Liver (tissue), 9 donors: ENCODE measurements around the gene TNFSF4. TPM values are rescaled to one million over a fixed set of nuclear protein-coding genes. Genes with fewer than 3 reads are reported as not detected.

ENCODE experiments used
- DNase-seq: peaks from one replicate; pipeline ENCODE4 v3.0.0-alpha.2; 2017; ENCODE audit warnings: low spot score
- H3K27ac ChIP-seq, 2 donors: one replicate each; pipeline ENCODE4 v1.7.0; 2013; ENCODE audit warnings: inconsistent platforms in 2 of 2, low read length in 2 of 2, control low read depth in 1 of 2, low read depth in 1 of 2, mild to moderate bottlenecking in 1 of 2
- H3K27me3 ChIP-seq, 4 donors: one replicate each; pipeline versions ENCODE4 v1.6.1 to v1.7.0; 2013; ENCODE audit warnings: low read length in 3 of 4, inconsistent platforms in 1 of 4, mild to moderate bottlenecking in 1 of 4, moderate library complexity in 1 of 4; ENCODE audit not compliant: control insufficient read depth in 4 of 4, insufficient read depth in 4 of 4
- H3K36me3 ChIP-seq, 4 donors: one replicate each; pipeline versions ENCODE4 v1.6.1 to v1.7.0; 2013; ENCODE audit warnings: low read length in 3 of 4, mild to moderate bottlenecking in 3 of 4, low read depth in 1 of 4, moderate library complexity in 1 of 4; ENCODE audit not compliant: control insufficient read depth in 4 of 4, insufficient read depth in 3 of 4
- H3K4me1 ChIP-seq, 4 donors: one replicate each; pipeline versions ENCODE4 v1.6.1 to v1.7.0; 2013; ENCODE audit warnings: low read length in 3 of 4, mild to moderate bottlenecking in 3 of 4, moderate library complexity in 1 of 4; ENCODE audit not compliant: control insufficient read depth in 4 of 4, insufficient read depth in 4 of 4
- H3K4me3 ChIP-seq, 3 donors: one replicate each; pipeline versions ENCODE4 v1.6.1 to v1.7.0; 2013; ENCODE audit warnings: low read length in 3 of 3, control low read depth in 1 of 3, low read depth in 1 of 3, mild to moderate bottlenecking in 1 of 3
- H3K9ac ChIP-seq, 2 donors: one replicate each; pipeline ENCODE4 v1.7.0; 2013; ENCODE audit warnings: low read length in 2 of 2, mild to moderate bottlenecking in 2 of 2, moderate library complexity in 2 of 2, control low read depth in 1 of 2, low read depth in 1 of 2
- H3K9me3 ChIP-seq, 4 donors: one replicate each; pipeline versions ENCODE4 v1.6.1 to v1.7.0; 2013; ENCODE audit warnings: low read length in 3 of 4; ENCODE audit not compliant: control insufficient read depth in 4 of 4
- ATF3 ChIP-seq: IDR thresholded peaks from 2 replicates; pipeline ENCODE4 v1.6.1; 2016; ENCODE audit warnings: antibody characterized with exemption
- CTCF ChIP-seq: fragments of 150-350 bp; IDR thresholded peaks from 2 replicates; pipeline ENCODE4 v1.5.1; 2017; ENCODE audit warnings: improper control_type of control experiment, low read depth, low read length; ENCODE audit not compliant: missing input control
- EGR1 ChIP-seq, 2 donors: IDR thresholded peaks; 2 replicates each; pipeline ENCODE4 v1.6.1; 2016 to 2018; ENCODE audit warnings: antibody characterized with exemption in 2 of 2, low read depth in 2 of 2
- FOXA2 ChIP-seq: IDR thresholded peaks from 2 replicates; pipeline ENCODE4 v1.6.1; 2016; ENCODE audit warnings: antibody characterized with exemption
- GABPA ChIP-seq, 2 donors: IDR thresholded peaks in 1 of 2; conservative IDR thresholded peaks in 1 of 2; 2 replicates each; pipeline ENCODE4 v1.6.1; 2016; ENCODE audit warnings: antibody characterized with exemption in 2 of 2, mild to moderate bottlenecking in 1 of 2, moderate library complexity in 1 of 2
- HNF4A ChIP-seq, 2 donors: conservative IDR thresholded peaks; 2 replicates each; pipeline ENCODE4 v1.6.1; 2016; ENCODE audit warnings: antibody characterized with exemption in 2 of 2, mild to moderate bottlenecking in 2 of 2
- HNF4G ChIP-seq: IDR thresholded peaks from 2 replicates; pipeline ENCODE4 v1.6.1; 2016; ENCODE audit warnings: antibody characterized with exemption
- JUND ChIP-seq, 2 donors: IDR thresholded peaks; 2 replicates each; pipeline ENCODE4 v1.6.1; 2016; ENCODE audit warnings: antibody characterized with exemption in 2 of 2
- RAD21 ChIP-seq, 2 donors: IDR thresholded peaks; 2 replicates each; pipeline ENCODE4 v1.6.1; 2016; ENCODE audit warnings: antibody characterized with exemption in 2 of 2, mild to moderate bottlenecking in 2 of 2
- REST ChIP-seq: IDR thresholded peaks from 2 replicates; pipeline ENCODE4 v1.6.1; 2016; ENCODE audit warnings: antibody characterized with exemption, mild to moderate bottlenecking
- RXRA ChIP-seq, 2 donors: IDR thresholded peaks; 2 replicates each; pipeline ENCODE4 v1.6.1; 2017 to 2018; ENCODE audit warnings: antibody characterized with exemption in 2 of 2, mild to moderate bottlenecking in 1 of 2
- TAF1 ChIP-seq: conservative IDR thresholded peaks from 2 replicates; pipeline ENCODE4 v1.6.1; 2016; ENCODE audit warnings: antibody characterized with exemption, mild to moderate bottlenecking
- YY1 ChIP-seq: IDR thresholded peaks from 2 replicates; pipeline ENCODE4 v1.6.1; 2016; ENCODE audit warnings: antibody characterized with exemption, mild to moderate bottlenecking
- WGBS: extraction: QIAGEN DNeasy Blood & Tissue Kit; methylation state at CpG from one replicate; pipeline ENCODE4 v1.1.7; 2013; 5-methylcytosine and 5-hydroxymethylcytosine counted together
- polyA plus RNA-seq, 2 donors: library from polyadenylated mRNA; stranded (reverse) in 1 of 2; unstranded in 1 of 2; fragments of 200-250 nt in 1 of 2; fragments of >200 nt in 1 of 2; fragmentation: Nextera tagmentation in 1 of 2; extraction: Ambion mirVana in 1 of 2; gene quantifications; one replicate each; pipeline versions ENCODE4 v1.2.1 to v1.2.3, GENCODE V29; 2013 to 2015
- total RNA-seq, 2 donors: library from RNA; depleted of rRNA; stranded (reverse); fragments of >200 nt; gene quantifications; one replicate each; pipeline ENCODE4 v1.2.3, GENCODE V29; 2014
- TF ChIP-seq, protein P1 (sequence below): IDR thresholded peaks from 2 replicates; pipeline ENCODE4 v1.6.1; 2016; ENCODE audit warnings: antibody characterized with exemption
- donor health status: healthy.
- donor health status: healthy.
- donor health status: healthy.
- donor health status: healthy.
- donor health status: healthy.

The TNFSF4 gene
- total and polyA plus RNA-seq, 4 donors, result 0.18 to 2.1 (median 0.45) TPM

DNA sequence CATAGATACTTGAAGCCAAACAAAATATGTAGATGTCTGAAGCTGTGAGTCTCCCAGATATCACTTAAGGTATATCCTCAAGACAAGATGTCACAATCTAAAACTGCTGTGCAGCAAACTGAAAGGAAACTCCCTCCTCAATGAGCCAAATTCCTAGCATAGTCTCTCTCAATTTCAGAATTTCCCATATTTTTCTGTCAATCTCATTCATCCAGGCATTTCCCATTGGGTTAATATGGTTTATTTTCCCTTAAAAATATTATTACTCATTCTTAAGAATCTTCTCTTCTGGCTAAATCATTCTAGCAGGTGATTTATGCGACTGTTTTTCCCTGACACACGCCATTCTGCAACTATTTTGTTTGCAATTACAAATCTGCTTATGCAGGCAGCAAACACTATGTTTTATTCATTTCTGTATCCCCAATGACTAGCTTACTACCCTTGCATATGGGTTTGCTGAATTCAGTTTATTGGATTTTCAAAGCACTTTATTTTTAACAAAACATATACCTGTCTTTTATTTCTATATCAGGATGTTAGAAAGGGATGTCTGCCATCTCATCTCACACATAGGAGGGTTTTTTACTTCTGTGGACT lies 69.9 kb downstream of the TNFSF4 start:
- WGBS, result 93% methylated on average over 2 of the region's 2 CpGs
- H3K27me3 ChIP-seq, result no peaks in the 10 kb centered on the region
- no peaks in the 10 kb centered on the region for H3K9me3 ChIP-seq
- DNase-seq, result no peak
- no peak overlapping the region for H3K4me3 ChIP-seq
- H3K9ac ChIP-seq, result no peak overlapping the region
- no peaks in the 10 kb centered on the region for H3K36me3 ChIP-seq
- H3K4me1 ChIP-seq, result no peaks in the 10 kb centered on the region
- H3K27ac ChIP-seq, result no peak overlapping the region
- no peak for TF ChIP-seq RAD21 (IDR thresholded peaks at IDR 0.05)
- TF ChIP-seq ATF3, result no peak
- TF ChIP-seq JUND (IDR thresholded peaks at IDR 0.05), result no peak
- TF ChIP-seq RXRA (IDR thresholded peaks at IDR 0.05), result no peak
- TF ChIP-seq, protein P1, sequence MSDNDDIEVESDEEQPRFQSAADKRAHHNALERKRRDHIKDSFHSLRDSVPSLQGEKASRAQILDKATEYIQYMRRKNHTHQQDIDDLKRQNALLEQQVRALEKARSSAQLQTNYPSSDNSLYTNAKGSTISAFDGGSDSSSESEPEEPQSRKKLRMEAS, result no peak
- TF ChIP-seq FOXA2, result no peak
- no peak for TF ChIP-seq CTCF
- TF ChIP-seq TAF1, result no peak

GRCh38 chr1:173134800-173135199 lies 72.3 kb downstream of the TNFSF4 start:
- no peak overlapping the region for H3K9ac ChIP-seq
- no peaks in the 10 kb centered on the region for H3K36me3 ChIP-seq
- no peaks in the 10 kb centered on the region for H3K4me1 ChIP-seq
- TF ChIP-seq REST (no peak), YY1 (no peak), GABPA (IDR thresholded peaks at IDR 0.05 in 1 of 2, conservative IDR thresholded peaks at IDR 0.05 in 1 of 2) (no peak), RXRA (IDR thresholded peaks at IDR 0.05) (no peak), HNF4A (conservative IDR thresholded peaks at IDR 0.05) (no peak), TAF1 (no peak), RAD21 (IDR thresholded peaks at IDR 0.05) (no peak), EGR1 (IDR thresholded peaks at IDR 0.05; ENCODE audit: low read depth in 2 of 2) (no peak), FOXA2 (no peak), HNF4G (no peak), ATF3 (no peak)
- H3K27ac ChIP-seq, result no peak overlapping the region
- WGBS, result 91% methylated on average over 5 of the region's 5 CpGs
- DNase-seq, result no peak
- H3K4me3 ChIP-seq, result no peak overlapping the region
- H3K27me3 ChIP-seq, result no peaks in the 10 kb centered on the region
- no peaks in the 10 kb centered on the region for H3K9me3 ChIP-seq
